HG02678 (cell line): ENCODE results near the gene ZDHHC11B.
A peak's percentile ranks its signal among the peaks of the same experiment; 100 is the strongest.

Experiments
- ATAC-seq: cut with Tn5 transposase; IDR thresholded peaks from one replicate; pipeline ENCODE4 v1.9.1; 2021; ENCODE audit warnings: mild to moderate bottlenecking, moderate library complexity; ENCODE audit not compliant: unreplicated experiment

ZDHHC11B gene

DNA sequence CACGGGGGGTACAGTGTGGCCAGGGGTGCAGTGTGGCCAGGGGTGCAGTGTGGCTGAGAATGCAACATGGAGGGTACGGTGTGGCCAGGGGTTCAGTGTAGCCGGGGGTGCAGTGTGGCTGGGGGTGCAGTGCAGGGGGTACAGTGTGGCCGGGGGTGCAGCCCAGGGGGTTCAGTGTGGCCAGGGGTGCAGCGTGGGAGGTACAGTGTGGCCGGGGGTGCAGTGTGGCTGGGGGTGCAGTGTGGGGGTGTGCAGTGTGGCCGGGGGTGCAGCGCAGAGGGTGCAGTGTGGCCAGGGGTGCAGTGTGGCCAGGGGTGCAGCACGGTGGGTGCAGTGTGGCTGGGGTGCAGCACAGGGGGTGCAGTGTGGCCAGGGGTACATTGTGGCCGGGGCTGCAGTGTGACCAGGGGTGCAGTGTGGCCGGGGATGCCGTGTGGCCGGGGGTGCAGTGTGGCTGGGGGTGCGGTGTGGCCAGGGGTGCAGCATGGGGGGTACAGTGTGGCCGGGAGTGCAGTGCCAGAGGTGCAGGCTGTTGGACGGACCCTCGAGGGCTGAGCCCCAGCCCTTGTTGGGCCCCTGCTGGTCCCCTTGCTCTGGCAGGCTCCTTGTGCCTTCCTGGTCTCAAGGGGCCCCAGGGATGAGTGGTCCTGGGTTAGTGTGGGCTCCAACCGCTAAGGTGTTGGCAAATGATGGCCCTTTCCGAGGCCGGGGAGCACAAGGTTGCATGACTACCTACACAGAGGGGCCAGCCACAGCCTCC lies 109.2 kb downstream of the ZDHHC11B start:
- ATAC-seq, result no peak

DNA sequence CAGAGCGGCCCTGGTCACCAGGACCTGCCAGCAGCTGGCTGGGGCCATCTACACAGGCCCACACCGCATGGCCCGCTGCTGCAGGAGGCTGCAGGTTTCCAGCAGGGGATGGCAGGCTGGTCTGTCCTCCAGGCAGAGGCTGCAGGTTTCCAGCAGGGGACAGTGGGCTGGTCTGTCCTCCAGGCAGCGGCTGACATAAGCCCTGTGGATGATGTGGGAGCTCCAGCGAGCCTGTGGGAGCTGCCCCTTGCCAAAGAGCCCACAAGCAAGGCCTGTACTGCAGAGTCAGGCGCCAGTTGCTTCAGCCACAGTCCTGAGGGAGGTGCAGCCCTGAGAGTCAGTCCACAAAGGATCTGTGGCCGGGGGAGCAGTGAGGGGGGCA lies 109.9 kb downstream of the ZDHHC11B start:
- no peak for ATAC-seq

DNA sequence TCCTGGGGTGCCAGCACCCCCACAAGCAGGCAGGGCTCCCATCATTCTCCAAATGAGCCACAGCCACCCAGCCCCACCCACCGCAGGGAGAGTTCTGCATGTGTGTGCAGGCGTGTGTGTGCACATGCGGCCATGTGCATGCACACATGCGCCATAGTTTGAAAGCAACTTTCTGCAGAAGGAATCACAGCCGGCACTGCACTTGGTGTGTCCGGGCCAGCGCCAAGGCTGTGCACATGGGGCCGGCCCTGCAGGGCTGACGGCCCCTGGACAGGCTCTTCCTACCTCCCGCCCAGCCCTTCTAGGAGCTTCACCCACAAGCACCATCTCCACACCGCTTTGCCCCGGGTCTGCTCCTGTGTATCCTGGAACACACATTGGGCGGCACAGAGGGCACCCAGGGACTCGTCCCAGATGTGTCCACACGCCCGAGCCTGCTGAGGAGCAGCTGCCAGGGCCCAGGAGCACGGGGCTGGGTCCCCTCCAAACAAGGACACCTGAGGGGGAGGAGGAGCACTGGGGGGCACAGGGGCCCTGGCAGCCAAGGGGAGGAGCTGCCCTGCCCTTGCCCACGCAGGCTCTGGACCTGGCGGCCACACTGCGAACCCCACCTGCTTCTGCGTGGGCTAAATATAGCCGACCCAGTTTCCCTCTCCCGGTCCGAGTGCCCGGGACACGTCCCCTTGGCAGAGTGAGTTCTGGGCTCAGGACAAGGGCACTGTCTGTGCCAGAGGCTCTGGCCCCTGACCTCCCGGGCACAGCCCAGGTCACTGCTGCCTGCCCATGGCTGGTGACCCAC lies 110.5 kb downstream of the ZDHHC11B start:
- ATAC-seq, result no peak

DNA sequence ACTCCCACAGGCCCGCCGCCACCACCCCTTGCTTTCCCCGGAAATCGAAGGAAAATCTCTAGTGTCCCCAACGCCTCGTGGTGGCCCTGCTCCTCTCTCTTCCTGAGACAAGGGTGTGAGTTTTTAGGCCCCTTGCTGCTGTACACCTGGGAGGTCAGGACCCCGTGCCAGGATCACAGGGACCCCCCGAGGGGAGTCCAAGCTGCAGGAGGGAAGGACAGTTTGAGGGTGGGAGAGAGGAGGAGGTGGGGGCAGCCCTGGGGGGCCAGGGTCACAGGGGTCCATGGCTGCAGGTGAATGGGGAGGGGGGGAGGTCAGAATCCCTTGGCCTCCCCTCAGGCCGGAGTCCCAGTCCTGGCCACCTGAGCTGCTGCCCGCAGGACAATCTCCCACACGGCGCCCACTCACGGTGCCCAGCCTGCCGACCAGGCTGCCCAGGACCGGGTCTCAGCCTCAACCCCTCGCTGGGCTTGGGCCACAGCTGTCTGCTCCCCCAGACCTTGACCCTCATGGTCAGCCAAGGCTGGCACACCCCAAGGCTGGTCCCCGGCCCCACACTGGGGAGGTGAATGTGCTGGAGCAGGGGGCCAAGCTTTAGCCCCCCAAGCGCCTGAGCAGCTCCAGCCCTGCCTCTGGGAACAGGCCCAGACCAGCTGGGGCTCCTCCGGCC lies 111.2 kb downstream of the ZDHHC11B start:
- ATAC-seq, result no peak

DNA sequence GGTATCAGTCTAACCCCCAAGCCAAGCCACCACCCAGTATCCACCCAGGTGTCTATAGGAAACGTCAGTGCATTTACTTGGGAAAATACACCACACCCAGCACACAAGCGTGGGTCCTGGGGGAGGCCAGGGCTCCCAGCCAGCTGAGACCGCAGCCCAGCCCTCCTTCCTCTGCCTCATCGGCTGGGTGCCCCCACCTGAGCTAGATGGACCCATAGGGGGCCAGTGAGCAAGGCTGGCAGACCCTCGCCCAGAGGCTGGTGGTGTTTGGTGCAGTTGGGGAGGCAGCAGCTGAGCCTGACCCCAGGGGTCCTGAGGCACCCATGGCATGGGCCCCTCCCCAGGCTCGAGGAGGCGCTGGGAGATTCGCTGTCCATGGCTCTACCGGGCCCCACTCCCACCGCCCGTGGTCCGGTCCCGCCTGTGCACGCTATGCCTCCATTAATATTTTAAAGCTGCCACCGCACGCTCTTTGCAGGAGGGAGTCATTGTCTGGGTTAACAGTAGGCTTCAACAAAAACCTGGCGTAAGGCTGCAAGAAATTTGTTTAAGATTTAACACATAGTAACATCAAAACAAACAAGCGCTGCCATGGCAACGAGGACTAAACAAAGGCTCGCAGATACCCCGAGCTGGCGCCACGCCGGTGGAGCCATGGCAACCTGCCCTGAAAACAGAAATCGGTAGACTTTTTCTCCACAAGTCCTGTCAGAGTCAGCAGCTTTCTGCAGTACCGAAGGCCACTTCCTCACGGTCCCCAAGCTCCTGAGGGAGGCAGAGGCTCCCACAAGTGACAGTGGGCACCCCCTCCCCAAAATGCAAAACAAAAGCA lies 112.0 kb downstream of the ZDHHC11B start:
- no peak for ATAC-seq

DNA sequence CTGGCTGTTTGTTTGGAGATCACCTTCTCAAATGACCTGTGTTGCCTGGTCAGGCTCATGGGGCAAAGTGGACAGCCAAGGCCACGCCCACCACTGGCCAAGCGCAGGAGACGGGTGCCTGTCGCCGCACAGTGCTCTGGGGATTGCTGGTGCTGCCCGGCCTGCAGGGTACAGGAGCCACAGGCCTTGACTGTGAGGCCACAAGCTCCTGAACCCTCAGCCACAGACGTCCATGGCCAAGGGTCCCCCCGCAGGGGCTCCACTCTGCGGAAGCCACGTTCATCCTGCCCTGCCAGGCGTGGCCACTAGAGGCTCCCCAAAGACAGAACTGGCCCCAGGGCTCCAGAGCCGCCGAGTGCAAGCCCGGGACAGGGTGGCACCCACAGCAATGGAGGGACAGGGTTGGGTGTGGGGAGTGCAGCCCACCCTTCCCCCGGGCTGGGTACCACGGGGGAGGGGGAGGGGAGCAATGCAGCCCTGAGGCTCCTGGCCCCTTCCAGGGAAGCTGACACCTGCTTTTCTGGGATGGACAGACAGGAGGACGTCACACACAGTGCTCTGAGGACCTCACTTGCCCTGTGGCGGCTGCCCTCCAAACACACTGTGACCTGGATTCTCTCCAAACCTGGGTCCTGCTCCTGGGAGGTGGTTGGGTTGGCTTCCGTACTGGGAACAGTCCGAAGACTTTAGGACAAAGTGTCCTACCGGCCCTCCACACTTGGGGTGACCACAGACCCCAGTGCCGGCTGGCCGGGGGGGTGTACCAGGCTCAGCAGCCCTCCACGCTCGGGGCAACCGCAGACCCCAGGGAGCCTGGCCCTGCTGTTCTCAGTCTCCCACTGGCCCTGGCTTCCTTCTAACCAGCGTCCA lies 112.8 kb downstream of the ZDHHC11B start:
- peak; percentile 66 for ATAC-seq

DNA sequence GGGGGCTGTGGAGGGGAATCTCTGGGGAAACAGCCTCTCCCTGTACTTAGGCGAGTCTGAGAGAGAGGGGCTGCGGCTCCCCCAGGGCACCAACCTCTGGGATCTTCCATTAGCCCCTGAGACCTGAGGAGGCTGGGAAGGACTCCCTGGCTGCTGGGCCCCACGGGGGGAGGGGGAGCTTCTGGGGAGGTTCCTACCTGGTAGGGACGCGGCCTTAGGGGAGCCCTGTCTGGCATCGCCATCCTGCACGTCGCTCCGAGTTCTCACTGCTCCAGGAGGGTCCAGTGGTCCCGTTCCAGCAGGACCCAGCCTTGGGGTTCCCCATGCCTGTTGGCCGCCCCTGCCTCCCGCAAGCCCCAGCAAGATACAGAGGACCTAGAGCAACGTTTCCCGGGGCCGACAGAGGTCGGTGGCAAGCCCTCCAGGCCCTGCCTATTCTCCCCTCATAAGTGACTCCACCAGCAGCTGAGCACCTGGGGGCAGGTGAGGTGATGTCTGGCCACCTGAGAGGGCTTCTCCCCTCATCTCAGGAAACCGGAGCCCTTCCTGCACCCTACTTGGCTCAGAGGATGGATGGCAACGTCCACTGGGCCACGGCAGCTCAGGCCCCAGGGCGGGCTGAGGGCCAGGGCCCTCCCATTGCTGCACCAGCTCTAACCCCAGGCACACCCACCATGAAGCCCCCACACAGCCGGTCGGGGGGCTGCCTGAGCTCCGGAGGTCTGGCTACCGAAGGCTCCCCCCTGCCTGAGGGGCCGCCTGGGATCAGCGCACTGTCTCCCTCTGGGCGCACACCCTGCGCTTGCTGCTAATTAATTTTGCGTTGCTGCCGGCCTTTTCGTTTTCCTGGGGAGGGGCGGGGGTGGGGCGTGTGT lies 113.9 kb downstream of the ZDHHC11B start:
- no peak for ATAC-seq

DNA sequence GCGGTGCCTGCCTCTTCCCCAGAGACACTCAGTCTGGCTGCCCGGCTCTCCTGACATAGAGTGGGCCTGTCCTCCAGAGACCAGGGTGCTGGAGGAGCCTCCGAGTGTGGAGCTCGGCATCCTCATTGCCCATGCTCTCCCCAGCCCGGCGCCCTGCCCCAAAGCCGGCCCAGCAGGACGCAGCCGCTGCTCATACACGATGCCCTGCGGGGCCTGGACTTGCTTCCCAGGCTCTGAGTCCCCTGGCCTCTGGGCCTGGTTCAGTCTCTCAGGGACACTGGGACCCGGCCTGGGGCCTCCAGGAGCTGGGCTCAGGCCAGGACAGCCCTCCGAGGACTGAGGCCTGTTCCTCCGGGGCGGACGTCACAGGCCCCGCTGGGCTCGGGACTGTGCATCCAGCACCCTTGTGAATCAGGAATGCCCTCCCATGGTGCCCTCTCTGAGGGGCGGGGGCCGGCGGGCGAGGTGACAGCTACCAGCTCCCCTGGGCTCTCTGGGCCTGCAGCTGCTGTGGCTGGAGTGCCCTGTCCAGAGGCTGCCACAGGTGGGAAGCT lies 114.6 kb downstream of the ZDHHC11B start:
- ATAC-seq, result no peak

DNA sequence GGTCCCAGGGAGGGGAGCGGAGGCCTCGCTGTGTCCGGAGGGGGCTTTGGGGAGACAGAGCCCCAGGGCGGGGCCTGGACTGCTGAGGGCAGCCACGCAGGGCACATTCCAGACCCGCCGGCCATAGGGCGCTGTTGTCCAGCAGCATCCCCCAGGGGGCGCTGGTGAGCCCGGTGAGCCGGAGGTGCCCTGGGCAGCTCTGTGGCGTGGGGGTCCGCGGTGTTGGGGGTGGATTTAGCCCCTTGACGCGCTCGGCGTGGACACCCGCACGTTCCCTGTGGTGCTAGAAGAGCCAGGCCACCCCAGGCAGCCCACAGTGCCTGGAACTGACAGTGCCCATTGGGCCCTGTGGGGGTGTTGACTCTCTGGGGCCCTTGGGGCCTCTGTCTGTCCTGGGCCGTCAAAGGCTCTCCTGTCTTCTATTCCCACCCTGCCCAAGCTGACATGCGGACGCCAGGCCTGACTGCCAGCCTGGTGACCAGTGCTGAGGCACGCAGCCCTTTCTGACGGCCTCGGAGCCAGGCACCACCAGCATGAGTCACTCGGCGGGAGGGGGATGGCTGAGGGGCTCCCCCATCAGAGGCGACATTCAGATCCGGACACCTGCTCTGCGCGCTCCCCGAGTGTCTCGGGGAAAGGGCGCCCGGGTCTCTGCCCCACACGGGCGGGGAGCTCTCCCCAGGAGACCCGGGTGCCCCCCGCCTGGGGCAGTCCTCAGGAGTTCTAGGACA lies 115.3 kb downstream of the ZDHHC11B start:
- ATAC-seq, result no peak

DNA sequence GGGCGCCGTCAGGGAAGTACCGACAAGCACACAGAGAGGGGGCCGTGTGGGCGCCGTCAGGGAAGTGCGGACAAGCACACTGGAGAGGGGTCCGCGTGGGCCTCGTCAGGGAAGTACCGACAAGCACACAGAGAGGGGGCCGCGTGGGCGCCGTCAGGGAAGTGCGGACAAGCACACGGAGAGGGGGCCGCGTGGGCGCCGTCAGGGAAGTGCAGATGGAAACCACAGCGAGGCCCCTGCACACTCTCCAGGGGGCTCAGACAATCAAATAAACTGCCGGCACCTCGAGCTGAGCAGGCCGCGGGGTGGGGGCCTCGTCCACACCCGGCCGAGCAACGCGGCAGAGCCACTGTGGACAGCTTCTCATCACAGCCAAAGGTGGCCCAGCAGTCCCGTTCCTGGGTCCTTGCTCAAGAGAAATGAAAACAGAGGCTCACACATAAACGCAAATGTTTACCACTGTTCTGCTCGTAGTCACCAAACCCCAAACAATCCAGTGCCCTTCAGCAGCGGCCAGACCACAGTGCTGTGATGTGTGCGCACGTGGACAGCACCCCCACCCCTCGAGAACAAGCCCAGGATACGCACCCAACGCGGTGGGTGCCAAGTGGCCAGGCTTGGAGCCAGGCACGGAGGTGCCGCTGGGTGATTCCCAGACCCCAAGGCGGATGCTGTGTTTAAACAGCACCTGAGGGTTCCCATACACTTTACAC lies 116.1 kb downstream of the ZDHHC11B start:
- ATAC-seq, result no peak

DNA sequence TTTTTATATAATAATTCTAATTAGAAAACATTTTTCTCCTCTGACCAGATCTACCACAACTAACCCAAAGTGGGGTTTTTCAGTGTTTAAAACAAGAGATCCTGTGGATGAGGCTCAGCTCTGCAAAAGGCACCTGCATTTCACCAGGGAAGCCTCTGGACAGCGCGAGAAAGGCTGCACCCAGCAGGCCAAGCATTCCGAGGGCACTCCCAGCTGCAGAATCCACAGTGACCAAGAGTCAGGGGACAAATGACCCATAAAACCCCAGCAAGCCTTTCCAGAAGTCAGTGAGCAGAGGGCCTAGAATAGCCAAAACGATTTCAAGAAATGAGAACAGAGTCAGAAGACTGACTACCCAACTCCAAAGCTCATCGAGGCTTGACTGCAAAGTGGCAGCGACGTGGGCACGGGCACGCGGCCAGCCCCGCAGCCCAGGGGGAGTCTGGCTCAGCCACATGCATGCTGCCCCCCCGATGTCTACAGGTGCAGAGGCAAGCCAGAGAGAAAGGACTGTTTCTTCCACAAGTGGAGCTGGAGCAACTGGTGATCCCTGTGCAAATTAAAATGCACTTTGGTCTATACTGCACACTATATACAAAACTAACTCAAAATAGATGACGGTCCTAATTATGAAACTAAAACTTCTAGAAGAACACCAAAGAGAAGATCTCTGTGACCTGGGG lies 117.6 kb downstream of the ZDHHC11B start:
- ATAC-seq, result no peak

DNA sequence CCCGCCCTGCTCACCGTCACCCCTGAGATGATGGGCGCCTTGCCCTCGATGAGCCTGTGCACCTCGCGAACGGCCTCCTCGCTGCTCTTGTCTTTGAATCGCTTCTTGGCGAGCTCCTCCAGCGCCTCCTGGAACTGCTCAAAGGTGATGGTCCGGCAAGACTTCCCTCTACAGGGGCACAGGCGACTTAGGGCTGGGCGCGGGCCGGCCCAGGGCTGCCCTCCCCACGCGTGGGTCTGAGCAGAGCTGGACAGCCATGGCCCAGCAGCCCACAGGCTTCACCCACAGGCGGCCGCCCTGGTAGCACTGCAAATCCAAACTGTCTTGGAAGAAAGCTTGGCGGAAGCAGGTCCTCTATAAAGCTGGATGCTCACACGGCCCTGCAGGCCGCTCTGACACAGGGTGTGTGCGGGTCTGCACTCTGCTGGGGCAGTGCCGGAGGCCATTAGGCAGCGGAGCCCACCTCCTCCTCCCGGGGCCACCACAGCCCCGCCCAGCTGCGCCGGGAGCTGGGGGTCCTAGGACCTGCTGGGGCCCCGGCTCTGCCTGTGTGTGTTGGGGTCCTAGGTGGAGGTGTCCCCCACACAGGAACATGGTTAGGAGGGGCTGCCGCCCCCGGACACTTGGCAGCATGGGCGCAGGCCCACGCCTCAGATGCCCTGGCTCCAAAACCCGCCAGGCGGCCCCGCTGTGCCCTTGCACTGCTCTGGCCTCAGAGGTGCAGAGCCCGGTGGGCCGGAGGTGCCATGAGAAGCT lies 118.4 kb downstream of the ZDHHC11B start:
- no peak for ATAC-seq

DNA sequence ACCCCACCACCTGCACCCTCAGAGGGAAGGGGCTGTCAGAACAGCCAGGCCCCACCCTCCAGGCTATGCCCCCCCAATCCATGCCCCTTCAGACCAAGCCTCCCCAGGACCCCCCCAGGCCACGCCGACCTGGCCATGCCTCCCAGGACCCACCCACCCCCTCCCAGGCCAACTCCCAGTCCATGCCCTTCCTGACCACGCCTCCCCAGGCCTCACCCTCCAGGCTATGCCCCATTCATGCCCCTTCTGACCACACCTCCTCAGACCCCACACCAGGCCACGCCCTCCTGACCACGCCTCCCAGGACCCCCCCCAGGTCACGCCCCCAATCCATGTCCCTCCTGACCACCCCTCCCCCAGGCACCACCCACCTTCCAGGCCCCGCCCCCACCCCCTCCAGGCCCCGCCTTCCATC lies 119.0 kb downstream of the ZDHHC11B start:
- ATAC-seq, result no peak

DNA sequence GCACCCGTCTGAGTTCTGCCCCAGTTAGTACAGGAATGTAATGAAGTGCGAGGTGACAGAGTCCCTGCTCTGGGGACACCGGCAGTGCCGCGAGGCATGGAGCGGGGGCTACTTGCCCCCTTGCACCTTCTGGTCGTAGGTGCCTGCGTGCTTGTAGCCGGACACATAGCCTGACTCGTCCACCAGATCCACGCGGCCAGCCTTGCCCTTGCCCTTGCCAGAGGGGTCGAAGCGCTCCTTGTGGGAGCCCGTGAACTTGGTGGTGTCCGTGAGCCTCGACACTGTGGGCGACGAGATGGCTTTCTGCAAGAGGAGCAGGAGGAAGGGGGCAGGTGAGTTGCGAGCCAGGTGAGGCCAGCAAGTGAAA lies 119.6 kb downstream of the ZDHHC11B start:
- no peak for ATAC-seq

DNA sequence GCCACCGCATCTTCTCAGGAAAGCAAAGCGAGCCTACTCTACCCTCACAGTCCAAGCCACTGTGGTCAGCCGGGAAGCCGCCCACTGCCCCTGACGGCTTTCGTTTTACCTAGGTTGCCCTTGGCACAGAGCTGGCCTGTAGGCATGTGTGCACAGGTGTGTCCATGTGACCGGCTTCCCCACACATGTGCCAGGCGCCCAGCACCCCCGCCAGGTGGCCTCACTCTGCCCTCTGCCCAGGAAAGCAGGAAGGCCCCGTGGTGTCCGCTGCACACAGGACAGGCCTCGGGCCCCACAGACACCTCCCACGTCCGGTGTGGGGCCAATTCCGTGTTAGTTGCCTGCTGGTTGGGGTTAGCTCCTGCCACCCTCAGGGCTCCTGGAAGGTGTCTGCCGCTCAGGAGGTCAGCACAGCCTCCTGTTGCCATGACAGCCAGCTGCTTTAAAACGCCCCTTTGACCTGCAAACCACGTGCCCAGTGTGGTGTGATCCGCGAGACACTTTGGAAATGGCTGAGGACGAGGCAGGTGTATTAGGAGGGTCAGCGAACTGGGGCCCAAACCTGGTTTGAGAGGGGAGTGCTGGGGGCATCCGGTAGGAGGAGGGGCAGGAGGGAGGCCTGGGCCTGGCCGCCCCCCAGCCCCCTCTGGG lies 120.1 kb downstream of the ZDHHC11B start:
- no peak for ATAC-seq
